ENCODE results near the gene ENAH.
"Not testable (repeated sequence)": the region's sequence is repeated elsewhere in the genome, so short reads cannot be mapped to it uniquely, and the experiment has no call there.

ENAH gene

DNA sequence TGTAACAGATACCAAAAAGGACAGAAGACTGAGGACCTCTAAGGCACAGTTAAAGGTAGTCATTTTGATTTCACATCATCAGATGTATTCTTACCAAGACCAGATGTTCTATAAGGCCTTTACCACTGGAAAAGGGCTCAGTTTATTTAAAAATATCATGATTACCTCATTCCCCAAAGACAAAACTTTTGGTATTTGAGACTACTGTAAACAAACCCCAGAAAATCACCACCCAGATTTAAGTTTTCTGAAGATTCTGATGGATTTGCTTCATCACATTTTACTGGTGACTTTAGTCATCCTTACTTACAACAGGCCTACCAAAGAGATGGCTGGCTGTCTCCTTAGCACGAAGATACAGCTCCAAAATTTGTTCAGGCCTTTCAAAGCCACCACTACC is 8.3 kb downstream of the ENAH start:
- no peak for DNase-seq (ENCODE audit: low read depth)

GRCh38 chr1:225642177-225642576 is 10.7 kb downstream of the ENAH start:
- DNase-seq (ENCODE audit: low read depth) = peak; percentile 68

DNA sequence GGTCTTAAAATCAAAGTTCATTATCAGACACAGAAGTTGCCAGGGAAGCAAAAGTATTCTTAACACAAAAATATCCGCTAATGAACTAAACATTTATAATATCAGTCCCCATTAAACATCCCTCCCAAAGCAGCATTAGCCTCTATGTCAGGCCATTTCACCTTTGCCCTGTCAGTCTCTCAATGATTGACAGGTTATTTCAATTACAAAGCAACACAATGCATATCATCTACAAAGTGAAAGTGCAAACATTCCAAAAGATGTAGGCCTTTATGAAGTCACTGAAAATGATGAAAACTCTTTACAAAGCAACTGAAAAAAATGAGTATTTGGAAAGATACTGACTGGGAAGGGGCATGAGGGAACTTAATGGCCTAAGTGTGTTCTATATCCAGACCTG is 14.1 kb downstream of the ENAH start:
- no peak for DNase-seq (ENCODE audit: low read depth)

- DNase-seq (ENCODE audit: low read depth) = no peak
Measured at GRCh38 chr1:225637651-225638199, 15.2 kb downstream of the ENAH start.

GRCh38 chr1:225636992-225637391 is 15.9 kb downstream of the ENAH start:
- DNase-seq (ENCODE audit: low read depth) = not testable (repeated sequence)

- DNase-seq (ENCODE audit: low read depth) = peak; percentile 64
Measured at GRCh38 chr1:225635649-225636048, 17.3 kb downstream of the ENAH start.

DNA sequence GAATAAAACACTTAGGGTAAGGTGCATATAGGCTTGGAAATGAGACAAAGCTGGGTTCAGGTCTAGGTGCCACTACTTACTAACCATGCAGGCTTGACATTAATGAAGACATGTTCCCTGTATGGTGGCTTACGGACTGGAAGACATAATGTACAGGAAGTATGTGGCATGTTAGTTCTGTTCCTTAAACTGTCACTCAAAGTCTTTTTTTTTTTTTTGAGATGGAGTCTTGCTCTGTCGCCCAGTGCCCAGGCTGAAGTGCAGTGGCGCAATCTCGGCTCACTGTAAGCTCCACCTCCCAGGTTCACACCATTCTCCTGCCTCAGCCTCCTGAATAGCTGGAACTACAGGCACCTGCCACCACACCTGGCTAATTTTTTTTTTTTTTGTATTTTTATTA is 20.1 kb downstream of the ENAH start:
- not testable (repeated sequence) for DNase-seq (ENCODE audit: low read depth)

- DNase-seq (ENCODE audit: low read depth) = no peak
Measured at GRCh38 chr1:225631021-225631663, 21.8 kb downstream of the ENAH start.

DNA sequence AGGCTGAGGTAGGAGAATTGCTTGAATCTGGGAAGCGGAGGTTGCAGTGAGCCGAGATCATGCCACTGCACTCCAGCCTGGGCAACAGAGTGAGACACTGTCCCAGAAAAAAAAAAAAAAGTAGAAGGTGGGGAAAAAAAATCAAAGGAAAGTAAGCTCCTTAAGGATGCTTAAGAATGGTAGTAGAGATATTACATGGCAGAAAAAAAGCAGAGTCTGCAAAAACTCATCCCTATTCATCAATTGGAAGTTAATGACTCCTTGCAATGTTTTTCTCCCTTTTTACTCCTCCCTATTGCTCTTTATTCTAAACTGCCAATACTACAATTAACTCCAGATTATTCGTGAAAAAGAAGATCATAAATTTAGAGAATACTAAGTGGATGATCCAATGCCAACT is 23.4 kb downstream of the ENAH start:
- DNase-seq (ENCODE audit: low read depth) = no peak

DNA sequence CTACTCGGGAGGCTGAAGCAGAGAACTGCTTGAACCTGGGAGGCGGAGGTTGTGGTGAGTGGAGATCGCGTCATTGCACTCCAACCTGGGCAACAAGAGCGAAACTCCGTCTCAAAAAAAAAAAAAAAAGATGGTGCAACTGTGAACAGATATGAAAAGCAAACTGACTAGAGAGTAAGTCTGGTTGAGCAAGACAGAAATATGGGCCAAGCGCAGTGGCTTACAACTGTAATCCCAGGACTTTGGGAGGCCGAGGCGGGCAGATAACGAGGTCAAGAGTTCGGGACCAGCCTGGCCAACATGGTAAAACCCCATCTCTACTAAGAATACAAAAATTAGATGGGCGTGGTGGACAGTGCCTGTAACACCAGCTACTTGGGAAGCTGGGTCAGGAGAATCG is 24.1 kb downstream of the ENAH start:
- not testable (repeated sequence) for DNase-seq (ENCODE audit: low read depth)

DNA sequence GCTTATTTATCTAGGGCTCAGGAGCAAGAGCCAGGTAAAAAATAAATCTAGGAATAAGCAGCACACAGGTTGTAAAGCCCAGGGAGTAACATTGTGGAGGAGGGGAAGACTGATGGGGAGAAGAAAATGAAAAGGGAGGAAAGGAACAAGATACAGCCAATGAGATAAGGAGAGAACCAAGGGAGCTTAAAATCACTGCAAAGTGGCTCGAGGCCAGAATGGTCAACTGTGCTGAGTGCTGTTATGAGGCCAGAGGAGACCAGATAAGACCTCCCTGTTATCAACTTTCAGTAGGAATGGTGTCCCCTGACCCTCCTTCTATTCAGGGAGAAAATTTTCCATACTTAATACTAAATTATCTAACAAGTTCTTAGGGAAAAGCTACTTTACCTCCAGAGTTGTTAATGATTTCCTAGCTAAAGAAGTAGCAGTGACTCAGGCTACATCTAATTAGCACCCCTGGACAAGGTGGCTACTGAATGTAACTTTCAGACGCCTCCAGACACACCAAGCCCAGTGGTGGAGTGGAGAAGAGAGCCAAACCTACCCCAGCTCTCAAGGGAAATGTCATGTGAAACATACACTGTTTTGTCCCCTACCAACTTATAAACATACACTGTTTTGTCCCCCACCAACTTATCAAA is 25.5 kb downstream of the ENAH start:
- DNase-seq (ENCODE audit: low read depth) = no peak

DNA sequence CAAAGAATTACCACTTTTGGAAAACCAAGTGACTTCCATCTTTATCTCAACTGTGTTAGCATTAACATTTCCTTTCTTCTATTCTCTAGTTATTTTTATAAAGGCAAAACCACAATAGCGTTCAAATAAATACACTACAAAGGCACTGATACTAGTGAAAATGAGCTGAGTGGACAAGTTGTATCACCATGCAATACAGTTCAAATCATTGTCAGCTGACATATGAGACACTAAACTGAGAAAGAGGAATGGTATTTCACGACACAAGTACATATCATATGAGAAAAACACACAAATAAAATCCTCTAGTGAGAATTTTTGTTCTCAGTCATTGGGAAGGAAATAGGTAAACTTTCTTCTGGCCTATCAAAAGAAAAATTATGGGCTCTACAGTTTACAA is 26.2 kb downstream of the ENAH start:
- peak; percentile 78 for DNase-seq (ENCODE audit: low read depth)

- DNase-seq (ENCODE audit: low read depth) = no peak
Measured at GRCh38 chr1:225617956-225618355, 35.0 kb downstream of the ENAH start.

DNA sequence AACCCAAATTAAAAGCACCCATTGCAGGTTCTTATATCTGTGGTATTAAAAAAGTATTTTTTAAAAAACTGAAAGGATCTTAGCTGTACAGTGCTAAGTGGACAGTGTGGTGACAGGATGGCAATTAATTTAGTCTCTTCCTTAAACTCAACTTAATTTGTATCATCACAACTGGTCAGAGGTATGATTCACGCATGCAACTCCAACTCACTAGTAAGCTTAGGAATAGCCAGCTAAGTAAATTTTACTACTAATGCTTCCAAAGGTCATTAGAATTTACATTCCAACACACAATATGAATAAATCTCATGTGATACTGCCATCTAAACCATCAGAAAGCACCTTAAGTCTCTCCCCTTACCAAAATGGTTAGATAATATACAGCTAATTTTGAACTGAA is 35.4 kb downstream of the ENAH start:
- peak; percentile 45 for DNase-seq (ENCODE audit: low read depth)

- not testable (repeated sequence) for DNase-seq (ENCODE audit: low read depth)
Measured at GRCh38 chr1:225615403-225615790, 37.5 kb downstream of the ENAH start.

DNA sequence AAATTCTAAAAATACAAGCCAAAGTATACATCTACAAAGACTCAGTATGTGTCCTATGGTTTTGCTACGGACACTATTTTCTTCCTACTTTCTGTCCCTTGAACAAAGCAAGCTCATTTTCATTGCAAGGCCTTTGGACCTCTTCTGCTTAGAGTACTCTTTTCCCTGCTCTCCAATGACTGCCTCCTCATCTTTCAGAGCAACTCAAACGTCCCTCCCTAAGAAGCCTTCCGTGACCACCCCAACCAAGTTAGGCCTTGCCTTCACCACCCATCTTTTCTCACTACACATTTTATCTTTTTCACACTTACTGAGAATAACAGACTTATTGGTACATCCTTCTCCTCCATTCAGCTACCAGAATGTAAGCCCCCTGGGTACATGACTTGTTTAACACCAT is 39.9 kb downstream of the ENAH start:
- DNase-seq (ENCODE audit: low read depth) = no peak

DNA sequence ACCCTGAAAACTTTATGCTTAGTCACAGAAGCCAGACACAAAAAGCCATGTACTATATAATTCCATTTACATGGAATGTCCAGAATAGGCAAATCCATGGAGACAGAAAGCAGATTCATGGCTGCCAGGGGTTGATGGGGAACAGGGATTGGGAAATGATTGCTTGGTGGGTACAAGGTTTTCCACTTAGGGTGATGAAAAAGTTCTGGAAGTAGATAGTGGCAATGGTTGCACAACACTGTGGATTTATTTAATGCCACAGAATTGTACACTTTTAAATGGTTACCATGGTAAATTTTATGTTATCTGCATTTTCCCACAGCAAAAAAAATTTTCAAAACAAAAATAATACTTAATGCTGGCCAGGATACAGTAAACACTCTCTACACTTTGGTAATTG is 40.6 kb downstream of the ENAH start:
- peak; percentile 59 for DNase-seq (ENCODE audit: low read depth)

GRCh38 chr1:225611537-225612223 is 41.2 kb downstream of the ENAH start:
- no peak for DNase-seq (ENCODE audit: low read depth)

DNA sequence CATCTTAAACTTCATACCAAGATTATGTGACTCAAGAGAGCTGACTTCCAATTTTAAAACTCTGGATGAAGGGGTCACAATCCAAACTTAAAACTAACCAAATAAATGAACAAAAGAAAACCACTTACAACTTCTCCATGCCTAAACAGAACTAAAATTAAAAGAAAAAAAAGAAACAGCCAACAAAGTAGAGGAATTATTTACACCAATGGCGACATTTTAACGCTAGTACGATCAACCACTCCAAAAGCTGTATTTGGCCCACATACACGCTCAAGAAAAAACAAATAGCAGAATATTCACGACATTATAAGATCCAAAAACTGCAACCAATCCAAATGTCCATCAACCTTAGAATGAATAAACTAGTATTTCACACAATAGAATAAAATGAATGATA is 42.4 kb downstream of the ENAH start:
- DNase-seq (ENCODE audit: low read depth) = no peak

DNA sequence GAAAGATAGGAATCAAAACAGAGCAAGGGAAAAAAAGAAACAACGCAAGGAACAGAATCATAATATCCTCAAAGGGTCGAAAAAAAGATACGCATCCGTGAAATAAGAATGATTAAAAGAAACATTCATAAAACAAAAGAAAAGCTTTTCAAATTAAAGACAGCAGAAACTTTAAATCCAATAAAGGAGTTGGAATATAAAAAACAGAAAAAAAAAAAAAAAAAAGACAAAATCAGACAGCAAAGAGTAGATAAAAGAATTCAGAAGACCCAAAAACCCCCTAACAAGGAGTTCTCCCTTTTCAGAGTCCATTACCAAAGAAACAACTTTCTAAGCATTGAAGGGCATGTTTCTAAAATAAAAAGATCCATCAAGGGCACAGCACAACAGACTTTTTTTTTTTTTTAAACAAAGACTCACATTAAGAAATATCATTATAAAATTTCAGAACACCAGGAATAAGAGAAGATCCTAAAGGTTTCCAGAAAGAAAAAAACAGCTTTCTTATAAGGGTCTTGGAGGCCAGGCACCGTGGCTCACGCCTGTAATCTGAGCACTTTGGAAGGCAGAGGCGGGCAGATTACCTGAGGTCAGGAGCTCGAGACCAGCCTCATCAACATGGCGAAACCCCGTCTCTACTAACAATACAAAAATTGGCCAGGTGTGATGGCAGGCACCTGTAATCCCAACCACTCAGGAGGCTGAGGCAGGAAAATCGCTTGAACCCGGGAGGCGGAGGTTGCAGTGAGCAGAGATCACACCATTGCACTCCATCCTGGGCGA is 44.7 kb downstream of the ENAH start:
- DNase-seq (ENCODE audit: low read depth) = no peak

GRCh38 chr1:225607355-225607754 is 45.6 kb downstream of the ENAH start:
- DNase-seq (ENCODE audit: low read depth) = no peak
